GM21786 (cell line): ENCODE results near the gene TPRN.

Source experiments
- ATAC-seq: cut with Tn5 transposase; IDR thresholded peaks from one replicate; pipeline ENCODE4 v1.9.1; 2021; ENCODE audit not compliant: unreplicated experiment

TPRN gene

DNA sequence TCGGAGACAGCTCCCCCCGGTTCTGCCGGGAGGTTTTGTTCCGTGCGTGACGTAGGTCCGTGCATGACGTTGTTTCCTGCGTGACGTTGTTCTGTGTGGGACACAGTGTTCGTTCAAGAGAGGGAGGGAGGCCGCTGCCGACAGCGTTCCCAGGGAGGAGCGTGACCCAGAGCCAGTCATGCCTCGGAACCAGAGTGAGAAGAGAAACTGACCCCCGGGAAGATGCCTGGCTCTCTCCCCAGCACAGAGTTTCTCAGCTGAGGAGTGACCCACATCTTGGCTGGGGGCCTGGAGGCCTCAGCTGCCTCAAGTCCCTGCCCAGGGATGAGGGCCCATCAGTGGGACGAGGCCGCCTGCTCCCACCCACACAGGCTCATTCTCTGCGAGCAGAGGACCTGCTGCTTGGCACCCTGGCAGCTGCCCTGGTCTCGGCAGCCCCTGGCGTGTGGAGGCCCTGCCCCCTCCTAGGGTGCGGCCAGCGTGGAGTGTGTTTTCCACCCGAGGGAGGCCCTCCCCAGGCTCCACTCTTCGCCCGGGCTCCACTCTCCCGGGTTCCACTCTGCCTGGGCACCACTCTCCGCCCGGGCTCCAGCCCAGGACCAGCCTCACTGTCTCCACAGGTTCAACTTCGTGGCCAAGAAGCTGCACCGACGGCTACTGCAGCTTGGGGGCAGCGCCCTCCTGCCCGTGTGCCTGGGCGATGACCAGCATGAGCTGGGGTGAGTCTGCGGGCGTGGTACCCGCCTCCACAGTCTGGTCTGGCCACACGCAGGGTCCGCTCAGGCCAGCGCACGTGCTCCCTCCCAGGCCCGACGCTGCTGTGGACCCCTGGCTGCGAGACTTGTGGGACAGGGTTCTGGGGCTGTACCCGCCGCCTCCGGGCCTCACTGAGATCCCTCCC is 12.9 kb upstream of the TPRN start:
- ATAC-seq = no peak

DNA sequence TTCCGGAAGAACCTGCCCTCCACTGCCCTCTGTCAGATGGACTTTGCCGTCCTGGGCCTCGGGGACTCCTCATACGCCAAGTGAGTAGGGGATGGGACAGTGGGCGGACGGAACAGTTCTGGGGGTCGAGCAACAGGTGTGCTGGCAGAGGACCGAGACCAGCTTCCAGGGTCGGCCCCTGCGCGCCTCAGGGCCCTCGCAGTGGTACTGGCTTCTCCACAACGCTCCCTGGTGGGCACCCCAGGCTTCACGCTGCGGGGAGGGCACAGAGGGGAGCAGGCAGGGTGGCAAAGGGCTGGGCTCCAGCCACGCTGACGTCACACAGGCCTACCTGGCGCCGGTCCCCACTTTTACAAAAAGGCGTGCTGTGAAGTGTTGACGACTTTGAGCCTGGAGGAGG is 12.0 kb upstream of the TPRN start:
- ATAC-seq = no peak

DNA sequence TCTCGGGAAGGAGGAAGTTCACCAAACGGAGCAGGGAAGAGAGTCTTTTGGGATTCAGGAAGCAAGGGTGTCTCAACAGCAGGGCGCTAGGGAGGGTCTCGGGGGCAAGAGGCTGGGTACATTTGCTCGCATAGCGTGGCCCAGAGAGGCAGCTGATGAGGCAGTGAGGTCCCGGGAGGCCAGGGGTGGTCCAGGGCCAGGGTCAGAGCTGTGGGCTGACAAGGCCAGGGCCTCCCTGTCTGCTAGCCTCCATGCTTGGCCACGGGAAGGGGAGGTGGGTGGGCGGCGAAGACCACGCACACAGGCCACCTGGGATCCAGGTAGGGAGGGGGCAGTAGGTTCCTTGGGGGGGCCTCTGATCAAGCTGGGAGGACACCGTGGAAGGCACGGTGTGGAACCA is 11.0 kb upstream of the TPRN start:
- ATAC-seq = no peak

DNA sequence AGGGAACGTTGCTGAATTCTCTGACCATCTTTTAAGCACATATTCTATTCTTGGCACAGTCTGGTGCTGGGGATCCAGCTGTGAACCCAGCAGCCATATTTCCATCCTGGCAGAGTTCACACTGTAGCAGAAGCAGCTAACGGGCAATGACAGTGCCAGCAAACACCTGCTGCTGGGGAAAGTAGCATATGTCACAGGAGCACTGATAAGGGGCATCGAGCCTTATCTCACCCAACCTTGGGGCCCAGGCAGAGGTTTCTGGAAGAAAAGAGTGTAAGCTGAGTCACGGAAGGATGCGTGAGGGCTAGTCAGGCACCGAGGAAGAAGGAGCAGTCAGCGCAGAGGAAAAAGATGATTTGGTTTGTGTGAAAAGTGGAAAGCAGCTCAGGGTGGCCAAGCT is 6.1 kb upstream of the TPRN start:
- ATAC-seq = no peak

DNA sequence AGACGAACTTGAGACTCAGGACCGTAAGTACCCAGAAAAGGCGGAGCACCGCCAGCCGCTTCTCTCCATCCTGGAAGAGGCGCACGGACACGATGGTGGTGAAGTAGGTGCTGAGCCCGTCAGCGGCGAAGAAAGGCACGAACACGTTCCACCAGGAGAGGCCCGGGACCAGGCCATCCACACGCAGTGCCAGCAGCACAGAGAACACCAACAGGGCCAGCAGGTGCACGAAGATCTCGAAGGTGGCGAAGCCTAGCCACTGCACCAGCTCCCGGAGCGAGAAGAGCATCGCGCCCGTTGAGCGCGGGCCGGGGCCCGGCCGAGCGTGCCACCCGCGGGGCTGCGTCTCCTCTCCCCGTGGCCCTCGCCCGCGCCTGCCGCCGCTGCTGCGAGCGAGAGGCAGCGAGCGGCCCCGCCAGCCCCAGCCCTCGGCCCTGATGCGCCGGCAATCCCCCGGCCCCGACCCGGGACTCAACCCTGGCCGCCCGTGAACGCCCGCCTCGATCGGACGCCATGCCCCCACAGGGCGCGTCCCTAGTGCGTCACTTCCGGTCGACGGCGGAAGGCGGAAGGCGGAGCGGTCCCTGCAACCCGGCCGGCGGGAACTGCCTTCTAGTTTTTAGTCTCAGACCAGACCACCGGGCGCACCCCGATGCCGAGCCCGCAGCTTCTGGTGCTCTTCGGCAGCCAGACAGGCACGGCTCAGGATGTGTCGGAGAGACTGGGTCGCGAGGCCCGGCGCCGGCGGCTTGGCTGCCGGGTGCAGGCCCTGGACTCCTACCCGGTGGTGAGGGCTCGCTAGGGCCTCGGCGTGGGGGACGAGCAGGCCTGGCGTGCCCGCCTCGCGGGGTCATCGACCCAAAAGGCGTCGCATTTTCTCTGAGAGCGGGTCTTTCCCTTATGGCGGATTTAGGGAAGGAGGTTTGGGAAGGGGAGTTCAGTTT is 4.9 kb upstream of the TPRN start, which contains the start of the genes NDOR1 and TMEM203:
Gene NDOR1, plus strand, starts transcription at position 575 of the 944 bp plus-strand sequence. Its CDS starts 78 bp downstream, at position 653.
Gene TMEM203, minus strand, starts transcription at position 523 of the 944 bp plus-strand sequence. Its CDS starts 234 bp downstream, at position 289.
- ATAC-seq = no peak

DNA sequence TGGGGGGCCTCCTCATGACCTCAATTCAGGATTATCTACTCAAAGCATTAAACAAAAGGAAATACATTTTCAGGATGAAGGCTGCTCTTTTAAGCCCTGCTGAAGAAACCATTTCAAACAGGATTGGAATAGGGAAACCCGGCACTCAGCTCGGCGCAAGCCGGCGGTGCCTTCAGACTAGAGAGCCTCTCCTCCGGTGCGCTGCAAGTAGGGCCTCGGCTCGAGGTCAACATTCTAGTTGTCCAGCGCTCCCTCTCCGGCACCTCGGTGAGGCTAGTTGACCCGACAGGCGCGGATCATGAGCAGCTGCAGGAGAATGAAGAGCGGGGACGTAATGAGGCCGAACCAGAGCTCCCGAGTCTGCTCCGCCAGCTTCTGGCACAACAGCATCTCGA is 4.2 kb upstream of the TPRN start:
- ATAC-seq = no peak

DNA sequence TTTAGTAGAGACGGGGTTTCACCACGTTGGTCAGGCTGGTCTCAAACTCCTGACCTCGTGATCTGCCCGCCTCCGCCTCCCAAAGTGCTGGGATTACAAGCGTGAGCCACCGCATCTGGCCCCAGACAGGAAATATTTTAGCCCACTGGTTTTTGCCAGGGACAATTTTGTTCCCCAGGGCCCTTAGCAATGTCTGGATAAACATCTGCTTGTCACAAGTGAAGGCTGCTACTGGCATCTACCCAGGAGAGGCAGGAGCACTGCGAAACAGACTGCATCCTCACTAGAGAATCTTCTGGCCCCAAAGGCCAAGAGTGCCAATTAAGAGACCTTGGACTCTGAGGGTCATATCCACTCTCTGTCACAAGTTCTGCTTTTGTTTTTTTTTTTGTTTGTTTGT is 2.4 kb upstream of the TPRN start:
- ATAC-seq = no peak

DNA sequence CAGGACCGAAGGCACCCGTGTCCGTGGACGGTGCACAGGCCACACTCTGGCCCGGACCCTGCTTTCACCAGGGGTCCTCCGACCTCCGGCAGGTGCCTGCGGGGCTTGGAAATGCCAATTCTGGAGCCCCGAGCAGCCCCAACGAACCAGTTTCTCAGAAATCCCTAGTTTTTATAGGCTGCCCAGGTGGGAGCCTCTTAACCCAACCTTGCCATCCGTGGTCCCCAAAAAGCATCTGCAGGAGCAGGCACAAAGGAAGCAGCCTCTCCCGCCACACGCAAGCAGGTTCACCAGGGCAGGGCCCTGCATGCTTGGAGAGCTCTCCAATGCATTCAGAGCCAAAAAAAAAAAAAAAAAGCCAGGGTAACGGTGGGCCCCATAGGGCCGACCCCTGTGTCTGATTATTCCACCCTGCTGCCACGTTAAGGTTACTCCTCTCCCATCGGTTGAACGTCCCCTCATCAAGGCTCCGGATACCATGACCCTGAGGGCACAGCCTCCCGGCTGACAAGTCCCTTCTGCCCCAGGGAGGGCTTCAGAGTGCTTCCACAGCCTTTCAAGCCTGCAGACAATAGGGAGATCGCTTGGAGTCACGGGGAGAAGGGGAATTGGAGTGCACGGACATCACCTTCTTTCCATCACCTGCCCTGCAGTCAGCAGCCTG is 796 bp upstream of the TPRN start:
- no peak for ATAC-seq

DNA sequence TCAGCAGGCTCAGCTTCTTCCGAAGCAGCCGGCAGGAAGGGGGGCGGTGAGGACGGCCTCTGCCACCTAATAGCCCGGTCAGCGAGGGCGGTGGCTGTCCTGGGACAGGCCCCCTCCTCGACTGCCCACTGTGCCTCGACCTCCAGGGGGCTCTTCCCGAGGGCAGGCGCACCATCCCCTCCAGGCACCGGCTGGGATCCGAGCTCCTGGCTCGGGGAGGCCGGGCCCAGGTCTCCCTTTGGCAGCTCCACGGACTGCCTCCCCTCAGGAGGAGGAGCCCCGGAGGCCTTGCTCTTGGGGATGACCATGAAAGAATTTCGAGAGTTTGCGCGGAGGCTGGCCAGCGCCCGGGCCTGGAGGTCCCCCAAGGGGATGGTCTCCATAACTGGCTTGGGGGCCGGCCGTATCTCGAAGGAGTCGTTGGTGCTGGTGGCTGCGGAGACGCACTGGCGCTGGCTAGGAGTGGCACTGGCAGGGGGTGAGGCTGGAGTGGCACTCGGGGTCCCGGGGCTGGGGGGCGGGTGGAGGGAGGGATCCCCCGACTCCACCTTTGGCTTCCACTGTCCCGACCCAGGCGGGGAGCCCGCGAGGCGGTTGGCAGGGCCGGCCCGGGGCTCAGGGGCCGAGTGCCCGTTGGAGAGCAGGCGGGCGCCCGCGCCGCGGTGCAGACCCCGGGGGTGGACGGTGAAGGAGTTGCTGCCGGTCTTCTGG is 975 bp downstream of the TPRN start:
- no peak for ATAC-seq

DNA sequence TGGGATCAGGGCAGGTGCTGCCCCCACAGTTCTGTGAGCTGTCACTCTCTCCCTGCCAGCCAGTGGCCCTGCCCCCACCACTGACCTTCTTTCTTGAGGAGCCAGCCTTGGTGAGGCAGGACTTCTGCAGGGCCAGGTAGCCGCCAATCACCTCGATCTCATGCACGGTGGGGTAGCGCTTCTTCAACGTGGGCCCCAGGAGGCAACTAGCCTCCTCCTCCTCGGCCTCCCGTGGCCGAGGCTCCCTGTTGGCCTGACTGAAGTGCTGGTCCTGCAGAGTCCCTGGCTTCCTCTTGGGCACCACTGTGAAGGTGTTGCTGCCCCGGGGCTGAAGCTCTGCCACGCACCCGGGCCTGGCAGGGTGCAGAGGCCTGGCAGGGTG is 1.6 kb downstream of the TPRN start:
- no peak for ATAC-seq

DNA sequence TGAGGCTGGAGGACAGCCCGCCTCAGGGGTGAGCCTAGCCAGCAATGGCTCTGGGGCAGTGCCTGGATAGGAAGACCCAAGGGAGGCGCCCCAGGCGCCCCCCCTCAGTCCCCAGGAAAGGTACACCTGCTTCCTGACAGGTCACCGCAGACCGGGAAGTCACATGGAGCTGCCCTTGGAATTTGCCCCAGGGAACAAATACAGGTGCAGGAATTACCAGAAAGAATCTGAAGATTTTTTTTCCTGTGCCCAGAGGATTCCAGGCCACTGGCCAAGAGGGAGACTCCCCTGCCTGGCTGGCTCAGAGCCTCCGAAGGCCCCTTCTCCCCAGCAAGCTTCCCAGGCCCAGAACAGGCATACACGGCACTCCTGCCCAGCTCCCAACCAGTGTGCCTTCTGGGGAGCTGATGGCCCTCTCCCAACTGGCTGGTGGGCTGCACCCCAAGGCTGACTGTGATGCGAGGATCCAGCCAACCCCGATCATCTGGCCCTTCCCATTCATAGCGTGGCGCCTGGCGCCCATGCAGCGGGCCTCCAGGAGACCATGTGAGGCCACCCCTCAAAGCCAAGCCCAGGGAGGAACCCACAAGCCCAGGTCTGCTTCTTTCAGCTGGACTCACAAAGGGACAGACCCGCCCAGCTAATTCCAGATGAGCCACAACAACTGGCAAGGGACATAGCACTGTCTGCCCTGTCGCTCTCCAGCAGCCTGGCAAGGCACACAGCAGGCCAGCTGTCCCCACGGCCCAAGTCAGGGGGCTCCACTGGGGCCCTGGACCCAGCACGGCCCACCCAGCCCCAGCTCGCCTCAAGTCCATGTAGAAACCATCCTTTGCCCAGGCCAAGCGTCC is 2.3 kb downstream of the TPRN start:
- ATAC-seq = no peak

DNA sequence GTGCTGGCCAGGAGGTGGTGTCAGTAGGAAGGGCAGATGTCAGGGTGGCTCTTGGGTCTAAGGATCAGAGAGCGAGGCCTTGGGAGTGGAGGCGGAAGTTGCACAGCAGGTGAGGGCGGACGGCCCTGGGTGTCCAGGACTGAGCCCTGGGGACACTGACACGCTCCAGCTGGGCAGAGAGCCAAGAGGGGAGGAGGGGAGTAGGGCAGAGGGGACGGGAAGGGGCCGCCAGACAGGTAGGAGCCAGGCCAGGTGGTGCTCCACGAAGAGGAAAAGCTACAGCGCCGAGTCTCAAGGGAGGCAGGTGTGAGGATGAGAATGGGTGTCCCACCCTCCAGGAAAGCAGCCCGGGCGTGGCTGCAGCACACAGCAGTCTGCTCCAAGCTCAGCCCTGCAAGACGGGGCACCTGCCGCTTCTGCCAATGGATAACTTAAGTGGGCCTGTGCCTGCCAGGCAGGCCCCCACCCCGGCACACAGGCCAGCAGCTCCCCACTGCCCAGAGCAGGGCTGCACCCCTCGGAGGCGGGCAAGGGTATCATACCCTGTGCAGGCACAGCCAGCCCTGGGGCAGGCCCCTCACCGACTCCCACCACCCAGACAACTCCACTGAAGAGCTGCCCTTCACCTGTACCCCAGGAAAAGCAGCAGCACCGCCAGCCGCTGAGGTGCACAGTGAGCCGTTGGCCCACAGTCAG is 4.9 kb downstream of the TPRN start:
- ATAC-seq = no peak

DNA sequence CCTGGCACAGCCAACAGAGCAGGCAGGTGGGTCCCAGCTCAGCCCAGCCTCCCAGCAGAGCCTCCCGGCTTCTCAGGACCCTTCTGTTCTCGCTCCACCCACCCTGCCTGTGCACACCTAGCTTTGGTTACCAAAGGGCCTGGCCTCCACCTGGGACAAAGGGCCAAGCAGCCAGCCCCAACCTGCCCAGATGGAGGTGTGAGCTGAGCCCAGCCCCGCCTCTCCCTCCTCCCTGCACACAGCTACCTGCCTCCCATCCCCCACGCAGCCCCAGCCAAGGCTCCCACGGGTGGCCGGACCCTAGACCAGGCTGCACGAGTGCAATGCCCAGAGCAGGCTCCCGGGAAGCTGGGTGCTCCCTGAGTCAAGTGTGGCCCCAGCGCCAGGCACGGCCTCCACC is 5.6 kb downstream of the TPRN start:
- ATAC-seq = no peak

DNA sequence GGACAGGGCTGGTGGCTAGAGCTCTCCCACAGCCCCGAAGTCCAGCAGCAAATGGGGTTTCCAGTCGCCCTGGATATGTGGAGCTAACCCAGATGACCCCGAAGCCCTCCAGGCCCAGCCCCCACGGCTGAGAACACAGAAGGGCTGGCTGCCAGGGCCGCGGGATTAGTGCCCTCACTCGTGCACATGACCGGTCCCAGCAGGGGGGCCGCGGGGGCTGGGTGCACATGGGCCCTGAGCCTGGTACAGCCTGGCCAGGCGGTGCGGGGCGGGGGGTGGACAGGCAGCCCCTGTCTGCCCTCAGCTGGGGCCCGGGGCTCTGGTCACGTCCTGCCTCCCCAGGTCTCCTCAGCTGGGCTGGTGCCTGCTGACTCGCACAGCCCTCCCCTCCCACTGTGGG is 6.2 kb downstream of the TPRN start:
- no peak for ATAC-seq

DNA sequence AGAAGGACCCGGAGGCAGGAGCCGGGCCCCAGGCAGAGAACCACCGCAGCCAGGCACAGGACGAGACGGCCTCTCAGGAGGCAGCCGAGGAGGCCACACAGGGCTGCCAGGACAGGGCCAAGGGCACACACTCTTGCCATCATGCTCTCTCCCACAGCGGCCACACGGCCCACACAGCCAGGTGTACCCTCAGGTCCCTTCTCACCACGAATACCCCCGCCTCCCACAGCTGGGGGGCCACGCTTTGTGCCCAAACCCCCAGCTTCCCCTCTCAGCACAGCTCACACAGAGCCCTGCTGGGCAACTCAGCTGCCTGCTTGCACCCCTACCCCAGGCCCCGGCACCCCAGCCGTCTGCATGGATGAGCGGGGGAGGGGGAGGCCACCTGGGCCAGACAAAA is 6.8 kb downstream of the TPRN start:
- no peak for ATAC-seq

DNA sequence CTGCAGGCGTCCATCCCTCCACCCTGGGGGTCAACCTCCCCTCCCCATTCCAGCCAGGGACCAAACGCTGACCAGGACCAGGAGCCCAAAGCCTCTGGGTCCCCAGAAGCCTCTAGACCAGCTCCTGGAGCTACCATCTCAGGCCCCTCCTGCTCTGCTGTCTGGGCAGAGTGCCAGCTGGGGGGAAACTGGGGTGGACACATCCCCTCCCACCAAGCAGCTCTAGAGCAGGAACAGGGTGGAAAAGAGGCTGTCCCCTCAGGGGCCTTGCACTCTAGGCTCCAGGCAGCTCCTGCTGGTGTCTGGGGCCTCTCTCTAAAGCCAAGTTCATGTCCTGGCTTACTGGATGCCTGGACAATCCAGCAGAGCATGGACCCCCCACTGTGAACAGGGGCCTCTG is 7.7 kb downstream of the TPRN start:
- ATAC-seq = no peak

DNA sequence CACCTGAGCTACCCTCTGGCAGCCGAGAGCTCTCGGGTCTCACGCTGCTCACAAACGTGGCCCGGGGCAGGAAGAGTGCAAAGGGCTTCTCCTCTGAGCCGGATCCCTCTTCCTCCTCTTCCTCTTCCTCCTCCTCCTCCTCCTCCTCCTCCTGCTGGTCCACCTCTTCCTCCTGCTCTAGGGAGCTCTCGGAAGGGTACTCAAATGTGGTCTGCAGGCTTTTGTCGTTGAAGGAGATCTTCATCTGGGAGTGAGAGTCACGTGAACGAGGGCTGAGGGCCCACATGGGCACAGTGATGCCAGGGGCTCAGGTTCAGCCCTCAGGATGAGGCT is 8.1 kb downstream of the TPRN start:
- ATAC-seq = no peak

DNA sequence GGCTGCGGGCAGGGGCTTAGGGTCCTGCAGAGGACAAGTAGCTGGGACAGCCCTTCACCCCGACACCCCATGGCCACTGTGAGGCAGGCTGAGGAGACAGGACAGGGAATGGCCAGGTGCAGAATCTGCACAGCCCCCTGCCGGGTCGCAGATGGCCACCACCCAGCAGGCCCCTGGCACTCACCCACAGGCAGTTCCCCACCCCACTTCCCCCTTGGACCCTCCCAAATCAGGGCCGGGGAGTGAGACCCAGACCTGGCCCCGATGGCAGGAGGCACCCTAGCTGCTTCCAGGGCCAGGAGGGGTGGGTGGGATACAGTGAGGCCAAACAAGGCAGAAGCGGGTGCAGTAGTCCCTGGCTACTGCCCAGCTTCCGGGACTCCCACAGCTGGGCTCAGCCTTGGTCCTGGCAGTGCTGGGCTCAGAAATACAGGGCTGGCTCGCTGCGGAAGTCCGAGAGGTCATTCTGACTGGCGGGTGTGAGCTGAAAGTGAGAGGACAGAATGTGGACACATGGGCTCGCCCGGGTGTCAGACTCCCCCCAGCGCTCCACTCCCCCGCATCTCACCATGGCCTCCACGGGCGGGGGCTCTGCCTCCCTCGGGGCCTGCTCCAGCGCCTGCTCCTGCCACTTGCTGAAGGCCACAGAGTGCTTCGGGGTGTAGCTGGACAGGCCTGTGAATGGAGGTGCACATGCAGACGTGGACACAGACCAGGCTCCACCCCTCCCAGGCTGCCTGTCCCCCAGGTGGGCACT is 8.7 kb downstream of the TPRN start:
- ATAC-seq = no peak

DNA sequence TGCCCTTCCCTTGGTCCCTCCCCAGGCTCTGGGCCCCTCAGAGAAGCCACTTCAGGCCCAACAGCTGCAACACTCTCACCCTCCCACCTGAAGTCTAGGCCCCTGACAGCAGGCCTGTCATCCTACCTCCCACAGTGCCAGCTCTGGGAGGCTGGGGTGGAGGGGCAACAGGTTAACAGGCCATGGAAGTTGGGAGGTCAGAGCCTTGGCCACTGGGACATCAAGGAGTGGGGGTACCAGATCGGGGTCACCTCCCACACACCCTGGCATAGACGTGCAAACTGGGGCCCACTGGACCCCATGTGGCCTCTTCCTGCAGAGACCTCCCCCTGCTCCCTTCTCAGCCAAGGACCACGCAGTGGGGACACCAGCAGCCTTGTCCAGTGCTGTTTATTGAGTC is 9.3 kb downstream of the TPRN start:
- ATAC-seq = no peak
